Activated CD8-positive, alpha-beta memory T cell treated with anti-CD3 and anti-CD28 coated beads for 48 hours (primary cell): ENCODE data around the gene SDCCAG8.
"Not testable (repeated sequence)": the region's sequence is repeated elsewhere in the genome, so short reads cannot be mapped to it uniquely, and the experiment has no call there.

Source experiments
- DNase-seq, 3 experiments: peaks; one replicate each; pipeline ENCODE4 v3.0.0-alpha.2; 2020; ENCODE audit warnings: low read depth in 2 of 3, low spot score in 2 of 3

Gene SDCCAG8

DNA sequence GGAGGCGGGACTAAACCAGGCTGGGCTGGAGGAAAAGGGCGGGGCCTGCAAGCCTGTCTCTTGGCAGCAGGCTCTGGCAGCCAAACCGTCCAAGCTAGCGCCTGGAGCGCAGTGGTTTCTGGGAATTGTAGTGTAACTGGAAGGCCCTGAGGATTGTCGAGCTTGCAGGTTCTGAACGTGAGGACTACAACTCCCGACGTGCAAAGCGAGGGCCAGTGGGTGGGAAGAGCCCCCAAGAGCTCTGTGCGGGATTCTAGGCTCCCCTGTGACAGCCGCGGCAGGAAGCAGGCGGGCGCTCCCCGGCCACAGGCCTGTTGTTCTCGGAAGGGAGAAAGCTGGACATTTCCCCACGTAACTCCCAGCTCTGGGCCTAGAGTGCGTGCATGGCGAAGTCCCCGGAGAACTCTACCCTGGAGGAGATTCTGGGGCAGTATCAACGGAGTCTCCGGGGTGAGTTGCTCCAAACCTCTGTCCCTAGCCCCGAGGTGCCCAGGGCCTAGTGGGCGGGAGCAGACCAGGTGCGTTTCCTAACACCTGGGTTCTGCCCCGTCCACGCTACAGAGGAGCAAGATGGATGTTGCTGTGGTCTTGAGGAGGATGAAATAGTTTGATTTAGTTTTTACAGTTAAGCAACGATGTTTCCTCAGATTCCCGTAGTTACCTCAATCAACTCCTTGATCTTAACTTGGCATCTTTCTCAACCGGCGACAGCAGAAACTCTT is at the start of gene SDCCAG8:
SDCCAG8 (plus strand) TSS at position 251 of the 722 bp plus-strand sequence; CDS start at position 384, 133 bp downstream.
- DNase-seq, result peak; percentile 54 to 82 (median 77)

DNA sequence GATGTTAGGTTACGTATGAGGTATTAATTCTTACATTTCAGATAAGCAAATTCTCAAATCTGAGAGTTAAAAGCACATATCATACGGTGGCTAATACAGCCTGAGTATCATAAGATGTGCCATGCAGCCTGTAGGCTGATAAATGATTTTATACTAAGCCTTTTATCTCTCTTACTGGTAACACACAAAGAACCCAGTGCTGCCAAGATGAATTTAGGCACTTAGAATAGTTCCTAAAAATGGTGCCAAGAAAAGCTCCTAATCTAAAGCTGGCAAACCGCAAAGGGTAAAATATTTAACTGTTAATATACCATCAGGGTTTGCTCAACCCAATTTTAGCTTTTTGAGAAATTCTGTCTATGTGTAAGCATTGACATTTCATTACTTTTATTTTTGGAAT is 43.9 kb upstream of the SDCCAG8 start:
- DNase-seq, result not testable (repeated sequence)

DNA sequence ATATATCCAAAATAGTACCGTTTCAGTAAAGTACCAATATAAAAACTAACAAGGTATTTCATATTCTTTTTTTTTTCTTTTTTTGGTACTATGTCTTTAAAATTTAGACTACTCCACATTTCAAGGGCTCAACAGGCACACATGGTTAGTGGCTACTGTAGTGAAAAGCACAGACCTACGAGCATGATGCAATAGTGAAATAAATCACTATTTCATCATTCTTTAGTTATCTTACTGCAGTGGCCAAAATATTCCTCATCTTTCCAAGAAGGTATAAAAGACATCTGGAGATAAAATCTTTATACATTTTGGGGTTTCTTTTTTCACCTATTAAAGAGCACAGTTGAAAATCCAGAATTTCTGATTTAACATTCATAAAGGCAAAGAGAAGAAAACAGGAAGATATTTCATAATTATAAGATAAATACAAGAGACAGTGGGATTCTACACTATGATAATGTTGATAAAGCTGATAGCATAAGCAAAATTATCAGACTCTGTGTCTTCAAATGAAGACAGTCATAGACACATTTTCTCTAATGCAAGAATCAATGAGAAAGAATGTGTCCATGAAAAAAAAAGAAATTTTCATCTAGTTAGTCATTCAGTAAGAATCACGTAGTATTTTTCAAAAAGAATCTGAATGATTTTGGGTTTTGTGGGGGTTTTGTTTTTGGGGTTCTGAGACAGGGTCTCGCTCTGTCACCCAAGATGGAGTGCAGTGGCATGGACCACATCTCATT is 42.6 kb upstream of the SDCCAG8 start:
- DNase-seq, result no peak

DNA sequence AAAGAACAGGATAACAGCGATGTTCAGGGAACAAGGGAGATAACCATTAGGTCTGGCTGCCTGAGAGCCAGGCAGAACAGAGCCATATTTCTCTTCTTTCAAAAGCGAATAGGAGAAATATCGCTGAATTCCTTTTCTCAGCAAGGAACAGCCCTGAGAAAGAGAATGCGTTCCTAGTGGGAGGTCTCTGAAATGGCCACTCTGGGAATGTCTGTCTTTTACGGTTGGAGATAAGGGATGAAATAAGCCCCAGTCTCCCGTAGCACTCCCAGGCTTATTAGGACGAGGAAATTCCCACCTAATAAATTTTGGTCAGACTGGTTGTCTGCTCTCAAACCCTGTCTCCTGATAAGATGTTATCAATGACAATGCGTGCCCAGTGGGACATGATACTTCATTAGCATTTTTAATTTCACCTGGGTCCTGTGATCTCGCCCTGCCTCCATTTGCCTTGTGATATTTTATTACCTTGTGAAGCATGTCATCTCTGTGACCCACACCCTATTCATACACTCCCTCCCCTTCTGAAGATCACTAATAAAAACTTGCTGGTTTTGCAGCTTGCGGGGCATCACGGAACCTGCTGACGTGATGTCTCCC is 40.5 kb upstream of the SDCCAG8 start:
- DNase-seq, result not testable (repeated sequence)

DNA sequence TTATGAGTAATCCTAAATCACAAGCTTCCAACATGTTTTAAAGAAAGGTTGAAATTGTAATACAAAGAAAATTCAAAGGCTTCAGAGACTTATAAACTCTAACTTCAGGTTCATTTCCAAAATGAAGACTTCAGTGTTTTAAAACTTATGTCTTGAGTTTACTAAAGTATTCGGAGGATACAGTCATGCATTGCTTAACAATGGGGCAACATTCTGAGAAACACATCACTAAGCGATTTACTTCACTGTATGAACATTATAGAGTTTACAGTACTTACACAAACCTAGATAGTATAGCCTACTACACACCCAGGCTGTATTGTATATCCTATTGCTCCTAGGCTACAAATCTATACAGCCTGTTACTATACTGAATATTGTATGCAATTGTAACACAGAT is 39.1 kb upstream of the SDCCAG8 start:
- DNase-seq, result no peak

DNA sequence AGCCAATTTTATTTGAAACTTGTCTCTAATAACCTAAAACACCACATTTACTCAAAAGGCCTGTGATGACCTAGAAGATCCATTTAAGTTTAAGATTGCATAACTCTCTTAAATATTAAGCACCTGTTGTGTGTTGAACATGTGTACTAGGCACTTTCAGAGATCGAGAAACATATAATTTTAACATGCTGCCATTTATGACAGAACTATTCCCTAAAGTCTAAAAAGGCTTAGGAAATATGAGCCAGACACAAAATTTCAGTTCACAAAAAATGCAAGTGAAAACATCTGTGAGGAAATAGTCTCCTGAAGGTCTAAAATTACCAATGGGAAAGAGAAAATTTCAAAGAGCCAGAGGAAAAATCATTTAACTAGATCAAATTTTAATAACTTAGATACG is 38.5 kb upstream of the SDCCAG8 start:
- no peak for DNase-seq

DNA sequence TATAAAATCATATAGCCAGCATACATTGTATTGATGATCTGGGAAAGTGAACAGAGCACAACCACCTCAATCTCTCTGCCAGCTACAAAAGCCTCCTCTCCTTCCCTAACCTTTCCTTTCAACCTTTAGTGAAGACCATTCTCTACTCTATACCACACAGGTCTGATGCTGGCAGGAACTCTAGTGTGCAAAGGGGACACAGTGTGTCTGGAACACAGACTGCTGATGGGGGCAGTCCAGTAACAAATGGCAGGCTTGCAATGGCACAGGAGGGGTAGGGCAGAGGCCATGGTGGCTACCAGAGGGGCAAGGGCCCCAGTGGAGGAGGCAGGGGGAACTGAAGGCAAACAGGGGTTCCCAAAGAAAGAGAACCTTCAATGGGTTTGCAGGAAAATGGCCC is 37.8 kb upstream of the SDCCAG8 start:
- no peak for DNase-seq

DNA sequence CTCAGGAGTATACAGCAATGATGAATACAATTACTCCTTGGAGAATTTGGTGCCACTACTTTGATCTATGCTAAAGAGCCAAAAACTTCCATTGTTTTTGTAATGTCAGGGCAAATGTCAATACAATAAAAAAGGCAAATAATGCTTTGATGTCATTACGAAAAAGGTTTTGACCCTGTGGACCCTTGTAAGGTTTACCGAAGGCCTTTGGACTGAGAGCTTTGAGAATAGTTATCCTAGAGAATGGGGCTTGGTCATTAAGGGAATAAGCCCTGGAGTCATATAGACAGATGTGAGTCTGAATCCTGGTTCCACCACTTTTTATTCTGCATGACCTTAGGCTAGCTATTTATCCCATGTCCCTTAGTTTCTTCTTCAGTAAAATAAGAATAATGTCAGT is 28.2 kb upstream of the SDCCAG8 start:
- no peak for DNase-seq

DNA sequence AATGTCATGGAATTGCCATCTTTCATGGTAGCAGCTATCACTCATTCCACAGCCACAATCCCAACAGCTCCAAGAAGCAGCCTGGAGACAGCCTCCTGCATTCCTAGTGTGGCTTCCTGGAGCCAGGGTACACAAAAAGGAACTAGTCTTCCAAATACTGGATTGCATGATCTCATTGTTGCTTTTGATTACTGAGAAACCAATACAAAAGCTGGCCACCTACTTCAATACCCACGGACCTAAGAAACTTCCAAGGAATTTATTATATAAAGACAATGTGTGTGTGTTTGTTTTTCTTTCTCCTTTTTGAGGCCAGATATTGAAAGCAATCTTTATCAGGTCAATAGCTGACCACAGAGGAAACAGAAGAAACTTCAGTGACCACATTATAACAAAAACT is 26.3 kb upstream of the SDCCAG8 start:
- no peak for DNase-seq

DNA sequence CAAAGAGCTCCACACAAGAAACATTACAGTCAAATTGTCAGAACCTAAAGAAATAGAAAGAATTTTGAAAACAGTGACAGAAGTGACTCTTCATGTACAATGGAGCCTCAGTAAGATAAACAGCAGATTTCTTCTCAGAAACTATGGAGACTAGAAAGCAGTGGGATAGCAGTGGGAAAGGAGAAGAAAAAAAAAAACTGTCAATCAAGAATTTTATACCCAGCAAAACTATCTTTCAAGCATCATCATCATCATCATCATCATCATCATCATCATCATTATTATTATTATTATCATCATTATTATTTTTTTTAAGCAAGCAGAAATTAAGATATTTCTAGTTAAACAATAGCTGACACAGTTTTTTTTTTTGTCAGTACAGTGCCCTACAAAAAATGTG is 24.9 kb upstream of the SDCCAG8 start:
- no peak for DNase-seq

DNA sequence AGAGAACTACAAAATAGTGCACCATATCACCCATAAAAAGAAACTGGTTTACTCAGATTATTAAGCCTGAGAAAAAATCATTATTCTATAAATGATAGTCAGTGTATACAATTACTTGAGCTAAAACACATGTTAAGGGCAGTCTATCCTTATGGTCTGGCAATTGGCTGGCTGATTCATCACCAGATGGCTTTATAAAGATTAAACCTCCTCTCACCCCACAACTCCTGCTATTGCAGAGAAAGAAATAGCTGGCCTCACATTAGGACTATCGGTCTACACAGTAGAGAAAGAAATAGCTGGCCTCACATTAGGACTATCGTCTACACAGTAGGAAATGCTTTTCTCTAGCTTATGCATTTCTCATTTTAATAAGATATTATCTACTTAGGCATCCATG is 21.9 kb upstream of the SDCCAG8 start:
- no peak for DNase-seq

DNA sequence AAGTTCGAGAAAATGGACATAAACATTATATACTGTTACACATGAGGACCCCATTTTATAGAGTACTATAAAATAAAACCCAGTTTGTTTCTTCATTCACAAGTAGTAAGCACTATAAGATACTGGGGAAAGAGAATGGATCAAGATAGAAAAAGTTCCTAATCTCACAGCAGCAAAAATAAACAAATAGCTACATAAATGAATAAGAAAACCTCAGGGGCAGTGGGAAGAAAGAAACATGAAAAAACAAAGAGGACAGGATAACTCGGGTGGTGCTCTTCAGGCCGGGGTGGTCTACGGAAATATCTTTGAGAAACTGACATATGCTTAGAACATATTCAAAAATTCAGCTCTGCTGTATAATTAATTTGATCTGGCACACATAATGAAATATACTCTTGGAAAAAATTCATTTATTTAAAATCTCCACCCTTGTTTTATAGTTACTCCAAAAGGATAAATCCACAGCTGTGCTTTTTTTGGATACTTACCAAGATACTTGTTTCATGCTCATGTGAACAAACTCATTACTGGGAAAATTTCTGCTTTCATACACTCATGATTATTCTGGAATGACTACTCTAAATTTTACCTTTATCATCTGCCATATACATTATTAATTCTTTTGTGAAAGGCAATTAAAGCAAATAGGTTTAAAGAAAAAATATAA is 20.7 kb upstream of the SDCCAG8 start:
- no peak for DNase-seq

DNA sequence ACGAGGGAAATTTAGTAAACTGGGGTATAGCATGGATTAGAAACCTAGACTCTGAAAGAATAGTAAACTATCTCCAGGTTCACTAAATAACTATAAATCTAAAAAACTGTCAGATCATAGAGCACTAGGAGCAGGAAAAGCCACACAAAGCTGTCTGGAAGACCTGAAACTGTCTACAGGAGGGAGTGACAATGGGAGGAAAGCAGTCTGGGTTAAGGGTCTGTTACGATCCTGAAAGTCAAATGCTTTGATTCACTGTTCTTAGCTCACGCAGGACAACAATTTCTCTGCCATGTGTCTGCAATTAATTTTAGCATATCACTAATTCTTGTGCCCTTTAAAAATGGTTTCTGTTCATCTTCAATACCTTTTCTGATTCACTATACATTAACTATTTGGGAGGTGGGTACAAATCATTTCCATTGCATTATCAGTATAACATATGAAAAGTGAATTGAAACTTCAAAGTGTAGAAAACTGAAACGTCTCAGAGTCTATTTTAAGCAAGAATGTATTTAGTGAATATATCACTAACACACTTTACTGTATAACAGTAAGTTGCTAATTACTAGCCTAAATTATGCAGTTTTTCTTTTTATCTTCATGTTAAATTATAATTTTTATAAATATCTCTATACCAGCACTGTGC is 19.1 kb upstream of the SDCCAG8 start:
- no peak for DNase-seq

DNA sequence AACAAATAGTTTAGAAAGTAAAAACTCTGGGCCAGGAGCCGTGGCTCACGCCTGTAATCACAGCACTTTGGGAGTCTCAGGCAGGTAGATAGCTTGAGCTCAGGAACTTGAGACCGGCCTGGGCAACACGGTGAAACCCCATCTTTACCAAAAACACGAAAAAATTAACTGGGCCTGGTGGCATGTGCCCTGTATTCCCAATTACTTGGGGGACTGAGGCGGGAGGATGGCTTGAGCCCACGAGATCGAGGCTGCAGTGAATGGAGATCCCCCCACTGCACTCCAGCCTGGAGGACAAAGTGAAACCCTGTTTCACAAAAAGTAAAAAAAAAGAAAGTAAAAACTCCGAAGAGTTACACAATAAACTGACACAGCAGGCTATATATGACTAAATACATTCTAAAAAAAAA is 11.4 kb upstream of the SDCCAG8 start:
- DNase-seq, result no peak

DNA sequence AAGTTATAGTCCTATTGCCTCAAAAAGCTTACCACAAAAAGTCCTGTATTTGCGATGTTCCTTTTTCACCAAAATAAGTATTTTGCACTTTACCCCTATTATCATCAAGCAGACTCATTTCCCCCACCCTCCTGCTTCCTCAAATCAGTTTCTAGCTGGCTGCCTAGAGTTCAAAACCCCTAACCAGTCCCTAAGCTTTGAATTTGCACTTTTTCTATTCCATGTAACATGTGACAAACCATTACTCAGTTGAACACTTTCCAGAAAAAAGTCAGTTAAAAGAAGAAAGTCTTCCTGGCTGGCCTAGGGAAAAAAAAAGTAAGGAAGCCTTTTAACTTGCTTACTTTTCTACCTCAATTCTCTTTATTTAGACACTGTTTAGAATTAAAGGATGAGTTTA is 8.9 kb upstream of the SDCCAG8 start:
- no peak for DNase-seq

DNA sequence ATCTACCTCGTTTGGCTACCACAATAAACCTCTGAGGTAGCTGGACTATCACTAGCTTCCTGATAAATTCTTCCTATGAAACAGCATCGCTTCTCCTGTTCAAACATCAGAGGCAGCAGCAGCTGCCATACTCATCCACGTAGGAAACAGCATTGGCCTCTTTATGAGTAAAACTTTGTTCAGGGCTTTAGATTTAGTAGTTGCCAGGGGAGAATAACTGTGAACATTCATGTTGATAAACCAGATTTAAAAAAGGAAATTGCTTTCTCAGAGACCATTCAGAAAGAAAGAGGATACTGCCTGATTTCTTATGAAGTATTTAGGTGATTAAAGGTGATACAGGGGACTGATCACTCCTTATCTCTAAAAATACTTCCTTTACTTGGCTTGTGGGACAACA is 7.9 kb upstream of the SDCCAG8 start:
- DNase-seq, result no peak

DNA sequence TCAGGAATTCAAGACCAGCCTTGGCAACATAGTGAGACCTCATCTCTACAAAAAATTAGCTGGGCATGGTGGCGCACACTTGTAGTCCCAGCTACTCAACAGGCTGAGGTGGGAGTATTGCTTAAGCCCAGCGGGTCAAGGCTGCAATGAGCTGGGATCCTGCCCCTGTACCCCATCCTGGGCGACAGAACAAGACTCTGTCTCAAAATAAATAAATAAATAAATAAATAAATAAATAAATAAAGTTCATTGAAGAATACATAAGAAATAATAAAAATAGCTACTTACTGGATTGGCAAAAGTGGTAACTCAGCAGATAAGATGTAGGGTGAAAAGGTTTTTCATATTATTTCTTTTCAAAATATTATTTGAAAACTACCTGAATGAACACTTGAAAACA is 6.6 kb upstream of the SDCCAG8 start:
- no peak for DNase-seq

DNA sequence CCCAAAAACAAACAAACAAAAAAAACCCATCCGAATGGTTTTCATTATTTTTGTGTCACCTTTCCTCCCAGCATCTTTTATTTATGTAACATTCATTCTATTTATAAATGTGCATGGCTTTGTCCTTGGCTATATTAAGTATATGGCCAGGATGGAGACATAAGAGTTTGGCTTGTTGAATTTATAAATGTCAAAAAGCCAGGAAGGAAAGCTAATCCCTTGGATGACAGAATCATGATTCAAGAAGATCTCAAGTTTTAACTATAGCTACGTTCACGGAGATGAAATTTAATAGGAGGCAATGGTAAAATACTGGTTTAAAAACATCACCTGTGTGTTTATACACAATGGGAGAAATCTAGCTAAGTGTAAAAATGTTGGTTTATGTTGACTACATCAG is 5.7 kb upstream of the SDCCAG8 start:
- DNase-seq, result no peak

DNA sequence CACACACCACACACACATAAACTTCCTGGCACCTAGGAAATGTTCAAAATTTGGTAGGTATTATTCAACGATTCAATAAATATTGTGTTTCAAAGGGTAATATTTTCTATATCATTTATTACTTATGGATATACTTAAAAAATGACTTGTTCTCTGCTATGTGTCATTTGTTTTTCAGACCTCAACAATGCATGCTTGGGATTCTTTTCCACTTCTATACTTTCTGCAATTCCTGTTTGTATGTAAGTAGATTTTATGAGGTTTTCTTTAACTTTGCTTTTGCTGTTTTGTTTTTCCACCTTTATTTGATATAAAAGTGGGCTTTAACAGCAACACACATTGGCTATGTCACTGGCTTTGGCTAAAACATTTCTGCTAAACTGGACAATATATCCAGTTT is 4.3 kb upstream of the SDCCAG8 start:
- DNase-seq, result no peak

DNA sequence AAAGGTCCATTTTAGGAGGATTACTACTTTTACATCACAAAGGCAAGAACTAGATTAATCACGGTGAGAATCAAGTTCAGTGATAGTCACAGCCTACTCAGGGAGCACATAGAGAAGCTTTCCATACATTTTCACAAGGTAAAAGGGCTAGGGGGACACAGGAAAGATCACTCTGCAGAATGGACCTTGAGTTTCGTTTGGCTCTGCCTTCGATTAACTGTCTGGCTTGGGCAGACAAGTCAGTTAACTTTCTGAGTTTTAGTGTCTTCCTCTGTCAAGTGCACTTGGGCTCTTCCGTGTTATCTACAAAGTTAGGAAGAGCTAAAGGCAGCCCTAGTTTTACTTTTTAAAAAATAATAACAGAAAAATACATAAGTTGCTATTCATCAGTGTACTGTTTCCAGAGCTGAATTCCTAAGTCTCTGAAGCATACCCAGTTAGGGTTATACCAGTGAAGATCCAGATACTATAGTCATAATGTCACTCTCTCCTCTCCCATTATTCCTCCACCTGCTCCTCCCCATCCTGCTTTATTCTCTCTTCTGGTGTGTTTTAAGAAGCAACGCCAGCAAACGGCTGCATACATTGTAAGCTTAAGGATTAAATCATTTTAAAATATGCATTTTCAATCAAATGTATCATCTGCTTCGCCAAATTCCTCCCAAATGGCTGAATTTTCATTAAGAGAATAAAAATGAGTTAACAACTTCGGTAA is 2.5 kb upstream of the SDCCAG8 start:
- DNase-seq, result no peak

DNA sequence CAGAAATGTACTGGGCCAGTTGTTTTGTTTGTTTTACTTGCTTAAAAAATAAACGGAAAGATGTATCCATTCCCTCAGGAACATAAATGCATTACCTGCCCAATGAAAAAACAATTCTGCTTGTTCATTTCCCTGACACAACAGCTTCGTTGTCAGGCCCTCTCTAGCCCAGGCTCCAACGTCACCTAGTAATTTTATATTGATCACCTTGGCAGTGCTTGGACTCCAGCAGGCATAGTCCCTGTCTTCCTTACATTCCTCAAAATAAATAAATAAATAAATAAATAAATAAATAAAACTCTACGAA is 2.0 kb upstream of the SDCCAG8 start:
- DNase-seq, result no peak
